Fibroblast of the conjunctiva (primary cell): ENCODE data around the gene SYF2.
"Not testable (repeated sequence)": the region's sequence is repeated elsewhere in the genome, so short reads cannot be mapped to it uniquely, and the experiment has no call there.

Experiments used
- DNase-seq: peaks from one replicate; pipeline ENCODE4 v3.0.0-alpha.2; 2010; ENCODE audit warnings: low read depth

SYF2 gene

GRCh38 chr1:25206201-25206600, 26.1 kb downstream of the SYF2 start:
- DNase-seq, result no peak

GRCh38 chr1:25205786-25206185, 26.5 kb downstream of the SYF2 start:
- no peak for DNase-seq

- peak; percentile 43 for DNase-seq
Observed at GRCh38 chr1:25204797-25205480, 27.4 kb downstream of the SYF2 start.

- DNase-seq, result no peak
Observed at GRCh38 chr1:25201006-25201405, 31.3 kb downstream of the SYF2 start.

GRCh38 chr1:25199819-25200620, 32.3 kb downstream of the SYF2 start:
- no peak for DNase-seq

- no peak for DNase-seq
Observed at GRCh38 chr1:25198663-25199252, 33.5 kb downstream of the SYF2 start.

GRCh38 chr1:25197982-25198662, 34.2 kb downstream of the SYF2 start:
- DNase-seq, result no peak

GRCh38 chr1:25197235-25197975, 34.9 kb downstream of the SYF2 start:
- no peak for DNase-seq

- DNase-seq, result no peak
Observed at GRCh38 chr1:25196830-25197229, 35.5 kb downstream of the SYF2 start.

GRCh38 chr1:25195835-25196234, 36.5 kb downstream of the SYF2 start:
- no peak for DNase-seq

GRCh38 chr1:25194572-25195020, 37.7 kb downstream of the SYF2 start:
- no peak for DNase-seq

GRCh38 chr1:25194054-25194453, 38.2 kb downstream of the SYF2 start:
- DNase-seq, result no peak

- no peak for DNase-seq
Observed at GRCh38 chr1:25193229-25193628, 39.1 kb downstream of the SYF2 start.

- DNase-seq, result no peak
Observed at GRCh38 chr1:25192154-25192553, 40.1 kb downstream of the SYF2 start.

GRCh38 chr1:25190260-25190659, 42.0 kb downstream of the SYF2 start:
- DNase-seq, result no peak

GRCh38 chr1:25187904-25188303, 44.4 kb downstream of the SYF2 start:
- not testable (repeated sequence) for DNase-seq

GRCh38 chr1:25187077-25187476, 45.2 kb downstream of the SYF2 start:
- DNase-seq, result no peak

- DNase-seq, result no peak
Observed at GRCh38 chr1:25186161-25187007, 45.9 kb downstream of the SYF2 start.

GRCh38 chr1:25185409-25186160, 46.7 kb downstream of the SYF2 start:
- DNase-seq, result no peak
